Progenitor cell of endocrine pancreas (in vitro differentiated cells): ENCODE data around the gene DAPL1. TPM values are rescaled to one million over a fixed set of nuclear protein-coding genes. Genes with fewer than 3 reads are reported as not detected.
"Not testable (repeated sequence)": the region's sequence is repeated elsewhere in the genome, so short reads cannot be mapped to it uniquely, and the experiment has no call there.

Source experiments
- DNase-seq: peaks from one replicate; pipeline ENCODE4 v3.0.0; 2021; ENCODE audit warnings: low spot score; ENCODE audit not compliant: unreplicated experiment
- H3K27ac Mint-ChIP-seq: 2 replicates; pipeline ENCODE4 v1.8.0; 2021; ENCODE audit warnings: mild to moderate bottlenecking, moderate library complexity, mixed read lengths
- H3K27me3 Mint-ChIP-seq: 2 replicates; pipeline ENCODE4 v1.8.0; 2021; ENCODE audit warnings: mixed read lengths
- H3K36me3 Mint-ChIP-seq: 2 replicates; pipeline ENCODE4 v1.8.0; 2022; ENCODE audit warnings: mixed read lengths; ENCODE audit not compliant: insufficient read depth
- H3K4me1 Mint-ChIP-seq: 2 replicates; pipeline ENCODE4 v1.8.0; 2021; ENCODE audit warnings: low read depth, mixed read lengths
- H3K4me3 Mint-ChIP-seq: 2 replicates; pipeline ENCODE4 v1.8.0; 2021; ENCODE audit warnings: low read depth, mild to moderate bottlenecking, moderate library complexity, mixed read lengths
- H3K9me3 Mint-ChIP-seq: 2 replicates; pipeline ENCODE4 v1.8.0; 2021; ENCODE audit warnings: low read depth, mixed read lengths
- total RNA-seq: library from RNA; stranded (reverse); gene quantifications from 2 replicates; pipeline ENCODE4 v1.2.1, GENCODE V29; 2021

The DAPL1 gene
- total RNA-seq, 1 donor from 2014 or later, result not detected

GRCh38 chr2:158865469-158865868, 70.4 kb downstream of the DAPL1 start:
- not testable (repeated sequence) for H3K27ac Mint-ChIP-seq, H3K4me3 Mint-ChIP-seq, H3K27me3 Mint-ChIP-seq, H3K36me3 Mint-ChIP-seq, DNase-seq
- Mint-ChIP-seq H3K9me3 (peaks cover 21% of the 10 kb centered on the region), H3K4me1 (peaks cover 27% of the 10 kb centered on the region)

Other genes with a start within 250 kb of the DAPL1 start
- gene TANC1, start 173.3 kb downstream of the DAPL1 start, total RNA-seq, result 29.8 and 33.8 TPM in 2 replicates